Neural cell (in vitro differentiated cells): ENCODE results near the gene NAA11. TPM values are rescaled to one million over a fixed set of nuclear protein-coding genes. Genes with fewer than 3 reads are reported as not detected.

Experiments used
- H2AFZ ChIP-seq: fragments of 200-600, 300-800 bp; sonication (generic), shearing (Covaris generic); 2 replicates; pipeline ENCODE4 v1.6.0; 2014; ENCODE audit warnings: low read depth, mild to moderate bottlenecking, antibody characterized with exemption, low read length, moderate library complexity
- H3F3A ChIP-seq: fragments of 200-600 bp; shearing (Covaris generic); 2 replicates; pipeline ENCODE4 v1.6.1; 2016; ENCODE audit warnings: mild to moderate bottlenecking, moderate library complexity, mixed read lengths, antibody characterized with exemption, low read length; ENCODE audit not compliant: insufficient read depth, poor library complexity, severe bottlenecking
- H3K27ac ChIP-seq: fragments of 200-600, 300-800 bp; sonication (generic), shearing (Covaris generic); 2 replicates; pipeline ENCODE4 v1.5.1; 2014; ENCODE audit warnings: mild to moderate bottlenecking, low read length, moderate library complexity
- H3K27me3 ChIP-seq: fragments of 300-800, 200-600 bp; sonication (generic), shearing (Covaris generic); 2 replicates; pipeline ENCODE4 v1.6.0; 2014; ENCODE audit warnings: mild to moderate bottlenecking, low read depth, low read length, moderate library complexity; ENCODE audit not compliant: insufficient read depth
- H3K36me3 ChIP-seq: fragments of 300-800, 200-600 bp; sonication (generic), shearing (Covaris generic); 2 replicates; pipeline ENCODE4 v1.5.1; 2014; ENCODE audit warnings: mild to moderate bottlenecking, antibody characterized with exemption, low read length, moderate library complexity; ENCODE audit not compliant: insufficient read depth
- H3K4me2 ChIP-seq: fragments of 300-800, 200-600 bp; sonication (generic), shearing (Covaris generic); 2 replicates; pipeline ENCODE4 v1.6.0; 2014; ENCODE audit warnings: mild to moderate bottlenecking, low read length
- H3K4me3 ChIP-seq: fragments of 300-800, 200-600 bp; sonication (generic), shearing (Covaris generic); 2 replicates; pipeline ENCODE4 v1.5.1; 2014; ENCODE audit warnings: mild to moderate bottlenecking, low read length, moderate library complexity
- H3K79me2 ChIP-seq: fragments of 200-600 bp; shearing (Covaris generic); replicated peaks from 2 replicates; pipeline ENCODE4 v1.6.0; 2014; ENCODE audit warnings: mild to moderate bottlenecking, low read length, moderate library complexity; ENCODE audit not compliant: insufficient read depth
- H3K9ac ChIP-seq: fragments of 300-800, 200-600 bp; sonication (generic), shearing (Covaris generic); 2 replicates; pipeline ENCODE4 v1.6.1; 2016; ENCODE audit warnings: mild to moderate bottlenecking, low read length, mixed read lengths
- H3K9me2 ChIP-seq: fragments of 200-600 bp; shearing (Covaris generic); 2 replicates; pipeline ENCODE4 v1.6.1; 2016; ENCODE audit warnings: mild to moderate bottlenecking, low read length, mixed read lengths; ENCODE audit not compliant: insufficient read depth
- H3K9me3 ChIP-seq: fragments of 200-600, 300-800 bp; sonication (generic), shearing (Covaris generic); 2 replicates; pipeline ENCODE4 v1.6.1; 2016; ENCODE audit warnings: mild to moderate bottlenecking, mixed run types, low read length, moderate library complexity, mixed read lengths
- H4K20me1 ChIP-seq: fragments of 200-600 bp; shearing (Covaris generic); 2 replicates; pipeline ENCODE4 v1.6.1; 2016; ENCODE audit warnings: mild to moderate bottlenecking, mixed run types; ENCODE audit not compliant: insufficient read depth
- EP300 ChIP-seq: fragments of 450-650 bp; conservative IDR thresholded peaks from 2 replicates; pipeline ENCODE4 v1.6.1; 2014; ENCODE audit warnings: antibody characterized with exemption, mild to moderate bottlenecking, moderate library complexity; ENCODE audit not compliant: poor library complexity, severe bottlenecking
- EZH2 ChIP-seq: fragments of 200-600, 300-800 bp; shearing (Covaris generic), sonication (generic); IDR thresholded peaks from 2 replicates; pipeline ENCODE4 v1.6.1; 2014; ENCODE audit warnings: antibody characterized with exemption, low read length, borderline replicate concordance, mild to moderate bottlenecking; ENCODE audit not compliant: insufficient read depth, poor library complexity, severe bottlenecking
- MXI1 ChIP-seq: fragments of 450-650 bp; conservative IDR thresholded peaks from 2 replicates; pipeline ENCODE4 v1.6.1; 2014; ENCODE audit warnings: antibody characterized with exemption, mild to moderate bottlenecking; ENCODE audit not compliant: poor library complexity, severe bottlenecking
- POLR2AphosphoS5 ChIP-seq: IDR thresholded peaks from 2 replicates; pipeline ENCODE4 v1.6.1; 2012
- RAD21 ChIP-seq: fragments of 450-650 bp; conservative IDR thresholded peaks from 2 replicates; pipeline ENCODE4 v1.6.1; 2014; ENCODE audit warnings: antibody characterized with exemption, mild to moderate bottlenecking, moderate library complexity
- SMC3 ChIP-seq: fragments of 450-650 bp; conservative IDR thresholded peaks from 2 replicates; pipeline ENCODE4 v1.6.1; 2014; ENCODE audit warnings: antibody characterized with exemption, mild to moderate bottlenecking, moderate library complexity; ENCODE audit not compliant: poor library complexity
- TAF1 ChIP-seq: IDR thresholded peaks from 2 replicates; pipeline ENCODE4 v1.6.1; 2012; ENCODE audit warnings: low read depth
- polyA plus RNA-seq: library from polyadenylated mRNA; depleted of rRNA; stranded (reverse); fragments of >200 nt; gene quantifications from 2 replicates; pipeline ENCODE4 v1.2.3, GENCODE V29; 2014
- TF ChIP-seq, protein P1 (sequence below): IDR thresholded peaks from 2 replicates; pipeline ENCODE4 v1.6.1; 2012; ENCODE audit warnings: borderline replicate concordance
- TF ChIP-seq, protein P2 (sequence below): fragments of 450-650 bp; IDR thresholded peaks from 2 replicates; pipeline ENCODE4 v1.5.1; 2014; ENCODE audit warnings: antibody characterized with exemption, mild to moderate bottlenecking, moderate library complexity; ENCODE audit not compliant: poor library complexity, severe bottlenecking

The NAA11 gene
- polyA plus RNA-seq, 1 donor from 2014 or later: not detected

DNA sequence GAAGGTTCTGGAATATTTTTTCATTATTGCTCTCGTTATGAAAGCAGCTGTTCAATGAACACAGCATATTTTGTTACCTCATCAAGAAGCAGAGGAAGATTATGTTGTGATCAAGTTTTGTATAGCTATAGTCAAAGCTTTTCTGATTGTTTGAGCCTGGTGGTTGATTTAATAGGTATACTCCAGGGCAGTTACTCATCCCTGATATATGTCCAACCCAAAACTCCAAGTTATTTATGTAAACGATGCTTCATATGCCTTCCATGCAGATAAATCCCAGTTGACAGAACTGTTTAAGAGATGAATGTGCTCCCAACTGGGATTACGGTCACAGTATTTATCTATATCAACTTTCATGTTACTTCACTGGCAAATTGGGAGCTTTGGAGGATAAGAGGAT, 19.1 kb downstream of the NAA11 start:
- no peaks in the 10 kb centered on the region for H4K20me1 ChIP-seq
- no peak overlapping the region for H2AFZ ChIP-seq
- H3F3A ChIP-seq: no peaks in the 10 kb centered on the region
- TF ChIP-seq RAD21 (no peak), POLR2AphosphoS5 (no peak), EZH2 (no peak), SMC3 (no peak), EP300 (no peak), MXI1 (no peak), TAF1 (no peak)
- TF ChIP-seq, protein P1, sequence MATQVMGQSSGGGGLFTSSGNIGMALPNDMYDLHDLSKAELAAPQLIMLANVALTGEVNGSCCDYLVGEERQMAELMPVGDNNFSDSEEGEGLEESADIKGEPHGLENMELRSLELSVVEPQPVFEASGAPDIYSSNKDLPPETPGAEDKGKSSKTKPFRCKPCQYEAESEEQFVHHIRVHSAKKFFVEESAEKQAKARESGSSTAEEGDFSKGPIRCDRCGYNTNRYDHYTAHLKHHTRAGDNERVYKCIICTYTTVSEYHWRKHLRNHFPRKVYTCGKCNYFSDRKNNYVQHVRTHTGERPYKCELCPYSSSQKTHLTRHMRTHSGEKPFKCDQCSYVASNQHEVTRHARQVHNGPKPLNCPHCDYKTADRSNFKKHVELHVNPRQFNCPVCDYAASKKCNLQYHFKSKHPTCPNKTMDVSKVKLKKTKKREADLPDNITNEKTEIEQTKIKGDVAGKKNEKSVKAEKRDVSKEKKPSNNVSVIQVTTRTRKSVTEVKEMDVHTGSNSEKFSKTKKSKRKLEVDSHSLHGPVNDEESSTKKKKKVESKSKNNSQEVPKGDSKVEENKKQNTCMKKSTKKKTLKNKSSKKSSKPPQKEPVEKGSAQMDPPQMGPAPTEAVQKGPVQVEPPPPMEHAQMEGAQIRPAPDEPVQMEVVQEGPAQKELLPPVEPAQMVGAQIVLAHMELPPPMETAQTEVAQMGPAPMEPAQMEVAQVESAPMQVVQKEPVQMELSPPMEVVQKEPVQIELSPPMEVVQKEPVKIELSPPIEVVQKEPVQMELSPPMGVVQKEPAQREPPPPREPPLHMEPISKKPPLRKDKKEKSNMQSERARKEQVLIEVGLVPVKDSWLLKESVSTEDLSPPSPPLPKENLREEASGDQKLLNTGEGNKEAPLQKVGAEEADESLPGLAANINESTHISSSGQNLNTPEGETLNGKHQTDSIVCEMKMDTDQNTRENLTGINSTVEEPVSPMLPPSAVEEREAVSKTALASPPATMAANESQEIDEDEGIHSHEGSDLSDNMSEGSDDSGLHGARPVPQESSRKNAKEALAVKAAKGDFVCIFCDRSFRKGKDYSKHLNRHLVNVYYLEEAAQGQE: no peak
- TF ChIP-seq, protein P2, sequence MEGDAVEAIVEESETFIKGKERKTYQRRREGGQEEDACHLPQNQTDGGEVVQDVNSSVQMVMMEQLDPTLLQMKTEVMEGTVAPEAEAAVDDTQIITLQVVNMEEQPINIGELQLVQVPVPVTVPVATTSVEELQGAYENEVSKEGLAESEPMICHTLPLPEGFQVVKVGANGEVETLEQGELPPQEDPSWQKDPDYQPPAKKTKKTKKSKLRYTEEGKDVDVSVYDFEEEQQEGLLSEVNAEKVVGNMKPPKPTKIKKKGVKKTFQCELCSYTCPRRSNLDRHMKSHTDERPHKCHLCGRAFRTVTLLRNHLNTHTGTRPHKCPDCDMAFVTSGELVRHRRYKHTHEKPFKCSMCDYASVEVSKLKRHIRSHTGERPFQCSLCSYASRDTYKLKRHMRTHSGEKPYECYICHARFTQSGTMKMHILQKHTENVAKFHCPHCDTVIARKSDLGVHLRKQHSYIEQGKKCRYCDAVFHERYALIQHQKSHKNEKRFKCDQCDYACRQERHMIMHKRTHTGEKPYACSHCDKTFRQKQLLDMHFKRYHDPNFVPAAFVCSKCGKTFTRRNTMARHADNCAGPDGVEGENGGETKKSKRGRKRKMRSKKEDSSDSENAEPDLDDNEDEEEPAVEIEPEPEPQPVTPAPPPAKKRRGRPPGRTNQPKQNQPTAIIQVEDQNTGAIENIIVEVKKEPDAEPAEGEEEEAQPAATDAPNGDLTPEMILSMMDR: no peak
- no peaks in the 10 kb centered on the region for H3K9me2 ChIP-seq
- no peaks in the 10 kb centered on the region for H3K9me3 ChIP-seq
- H3K4me2 ChIP-seq: no peak overlapping the region
- H3K27ac ChIP-seq: no peak overlapping the region
- no peaks in the 10 kb centered on the region for H3K79me2 ChIP-seq
- H3K36me3 ChIP-seq: no peaks in the 10 kb centered on the region
- H3K9ac ChIP-seq: no peak overlapping the region
- no peak overlapping the region for H3K4me3 ChIP-seq
- H3K27me3 ChIP-seq: no peaks in the 10 kb centered on the region

DNA sequence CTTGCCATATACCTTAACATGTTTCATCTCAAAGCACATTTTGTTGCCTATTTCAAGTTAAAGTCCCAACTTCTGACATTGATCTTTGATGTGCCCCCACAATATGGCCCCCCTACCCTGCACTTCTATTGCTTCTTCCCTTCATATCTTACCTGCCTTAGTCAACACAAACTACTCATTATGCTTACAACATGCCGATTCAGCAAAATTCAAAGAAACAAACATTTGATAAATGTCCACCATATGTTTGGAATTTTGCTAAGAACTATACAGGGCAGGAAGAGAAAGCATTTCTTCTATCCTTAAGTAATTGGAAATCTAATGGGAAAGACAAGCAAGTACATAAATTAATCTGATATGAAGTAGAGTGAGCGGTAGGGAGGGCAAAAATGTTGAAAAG, 25.6 kb downstream of the NAA11 start:
- H3K4me3 ChIP-seq: no peak overlapping the region
- H3K9me2 ChIP-seq: no peaks in the 10 kb centered on the region
- H4K20me1 ChIP-seq: no peaks in the 10 kb centered on the region
- no peak overlapping the region for H3K9ac ChIP-seq
- TF ChIP-seq, protein P2: no peak
- no peak for TF ChIP-seq MXI1
- no peak for TF ChIP-seq POLR2AphosphoS5
- TF ChIP-seq EZH2: no peak
- TF ChIP-seq TAF1: no peak
- TF ChIP-seq EP300: no peak
- TF ChIP-seq, protein P1: no peak
- no peak for TF ChIP-seq RAD21
- TF ChIP-seq SMC3: no peak
- H3K9me3 ChIP-seq: no peaks in the 10 kb centered on the region
- H3K79me2 ChIP-seq: no peaks in the 10 kb centered on the region
- no peak overlapping the region for H3K27ac ChIP-seq
- H3F3A ChIP-seq: no peaks in the 10 kb centered on the region
- no peaks in the 10 kb centered on the region for H3K36me3 ChIP-seq
- H2AFZ ChIP-seq: no peak overlapping the region
- H3K27me3 ChIP-seq: no peaks in the 10 kb centered on the region
- H3K4me2 ChIP-seq: no peak overlapping the region
